Activated CD8-positive, alpha-beta memory T cell treated with anti-CD3 and anti-CD28 coated beads, Interleukin-2, amount 10 ng/mL, durations not matched to agents 7 days and 5 days (primary cell): ENCODE data around the gene DLG4. TPM values are rescaled to one million over a fixed set of nuclear protein-coding genes. Genes with fewer than 3 reads are reported as not detected.

Experiments
- ATAC-seq: fragments of 150-1000 bp; cut with Tn5 transposase; one replicate; pipeline ENCODE4 v1.10.0; 2021; ENCODE audit warnings: moderate library complexity
- CTCF ChIA-PET: fragments of 350-600 bp; sonication (Branson Sonifier 250); formaldehyde crosslinking; loops from one replicate; lab custom pipeline; 2021; ENCODE audit warnings: antibody characterized with exemption; lab: Charles Lee
- DNase-seq: peaks from one replicate; pipeline ENCODE4 v3.0.0-alpha.2; 2020
- H3K27ac Mint-ChIP-seq: one replicate; pipeline ENCODE4 v1.8.0; 2021; ENCODE audit warnings: mild to moderate bottlenecking, mixed read lengths
- H3K27me3 Mint-ChIP-seq: one replicate; pipeline ENCODE4 v1.8.0; 2021; ENCODE audit warnings: mixed read lengths
- H3K36me3 Mint-ChIP-seq: one replicate; pipeline ENCODE4 v1.8.0; 2021; ENCODE audit warnings: mild to moderate bottlenecking, mixed read lengths
- H3K4me1 Mint-ChIP-seq: one replicate; pipeline ENCODE4 v1.8.0; 2021; ENCODE audit warnings: mixed read lengths
- H3K4me3 Mint-ChIP-seq: one replicate; pipeline ENCODE4 v1.8.0; 2021; ENCODE audit warnings: mild to moderate bottlenecking, moderate library complexity, mixed read lengths
- H3K9me3 Mint-ChIP-seq: one replicate; pipeline ENCODE4 v1.8.0; 2022; ENCODE audit warnings: low read depth, mixed read lengths
- total RNA-seq, 2 experiments: library from RNA; stranded (reverse); gene quantifications; one replicate each; pipeline ENCODE4 v1.2.3, GENCODE V29; 2021

DLG4 gene
- total RNA-seq, 2 experiments from 2014 or later = 4.9 to 5.3 TPM

DNA sequence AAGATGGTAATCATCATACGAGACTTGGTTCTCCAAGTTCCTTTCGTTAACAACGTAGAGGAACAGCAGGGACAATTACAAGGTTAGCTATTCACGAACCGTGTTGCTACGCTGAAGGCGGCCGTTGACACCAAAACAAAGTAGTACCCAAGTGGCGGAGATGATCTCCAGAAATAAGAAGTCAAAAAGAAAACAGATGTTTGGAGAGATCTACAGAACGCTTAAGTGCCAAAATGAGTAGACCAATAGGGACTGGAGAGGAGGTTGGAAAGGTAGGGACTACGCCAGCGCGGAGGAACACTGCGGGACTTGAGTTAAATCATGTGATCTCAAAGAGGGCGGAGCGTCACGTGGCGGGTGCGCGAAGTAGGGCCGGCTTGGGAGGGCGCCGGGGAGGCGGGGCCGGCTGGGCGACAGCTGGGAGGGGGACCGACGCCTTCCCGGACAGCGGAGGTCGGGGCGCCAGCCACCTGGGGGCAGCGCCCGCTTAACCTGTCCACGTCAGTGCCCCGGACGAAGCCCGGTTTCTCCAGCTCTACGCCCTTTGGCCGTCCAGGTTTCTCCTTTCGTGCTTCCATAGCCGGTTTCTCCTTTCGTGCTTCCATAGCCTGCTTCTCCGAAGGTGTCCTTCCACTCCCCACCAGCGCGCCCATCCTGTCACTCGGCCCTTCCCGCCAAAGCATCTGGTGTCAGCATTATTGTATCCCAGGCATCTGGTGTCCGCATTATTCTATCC lies 23.2 kb upstream of the DLG4 start:
- ATAC-seq = peak; percentile 54
- peak; percentile 95 for DNase-seq
- peaks cover 31% of the 10 kb centered on the region for H3K36me3 Mint-ChIP-seq
- H3K4me1 Mint-ChIP-seq = peaks cover 38% of the 10 kb centered on the region
- H3K9me3 Mint-ChIP-seq = no peaks in the 10 kb centered on the region
- H3K27me3 Mint-ChIP-seq = no peaks in the 10 kb centered on the region
- peak overlapping the region; percentile 98 for H3K27ac Mint-ChIP-seq
- CTCF ChIA-PET = interaction anchor here (0.8 to 4.1 kb wide), 8 partner anchors 8 to 203 kb away, joined by 3 to 18 read pairs (median 4); partner anchors contain the start of genes ACADVL, CTDNEP1, DLG4 and ELP5
- H3K4me3 Mint-ChIP-seq = peak overlapping the region; percentile 86

DNA sequence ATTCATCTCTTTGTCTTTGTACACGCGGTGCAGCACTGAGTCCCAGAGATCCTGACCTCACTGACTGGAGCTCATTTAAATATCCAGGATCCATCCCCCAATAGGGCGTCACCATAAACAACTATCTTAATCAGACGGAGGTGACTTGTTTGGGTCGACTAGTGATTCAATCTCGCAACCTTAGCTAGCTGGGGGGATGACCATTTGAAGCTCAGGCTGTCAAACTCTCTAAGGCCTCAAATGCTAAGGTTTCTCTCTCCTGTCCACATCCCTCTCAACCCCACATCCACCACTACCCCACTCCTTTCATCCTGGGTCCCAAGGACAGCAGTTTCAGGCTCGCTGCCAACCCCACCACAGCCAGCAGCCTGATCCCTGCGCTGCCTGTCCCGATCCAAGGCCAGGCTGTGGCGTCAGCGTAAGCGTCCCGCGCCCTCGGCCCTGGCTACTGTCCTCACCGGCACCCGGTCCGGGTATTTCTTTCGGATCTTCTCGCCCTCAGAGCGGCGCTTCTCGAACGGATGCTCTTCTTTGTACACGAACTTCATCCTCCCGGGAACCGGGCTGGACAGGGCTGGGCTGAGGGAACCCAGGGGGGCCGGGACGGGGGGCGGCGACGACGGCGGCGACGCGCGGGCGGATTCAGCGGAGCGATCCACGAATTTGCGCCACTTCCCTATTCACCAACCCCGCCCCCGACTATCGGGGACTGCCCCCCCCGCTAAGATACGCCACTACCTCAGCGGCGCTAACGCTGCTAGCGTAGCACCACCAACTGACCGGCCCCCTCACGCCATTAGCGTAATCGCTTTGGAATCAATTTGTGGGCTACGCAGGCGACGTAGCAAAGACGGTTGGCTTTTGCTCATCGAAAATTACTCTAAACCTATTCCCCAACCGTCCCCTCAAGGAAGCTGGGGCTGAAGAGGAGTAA lies 22.4 kb upstream of the DLG4 start, which contains the start of gene GABARAP:
Gene GABARAP, minus strand, starts transcription at position 667 of the 934 bp plus-strand sequence. Its CDS starts 119 bp downstream, at position 548.
- peak; percentile 95 for DNase-seq
- peaks cover 42% of the 10 kb centered on the region for H3K4me1 Mint-ChIP-seq
- ATAC-seq = peak; percentile 38
- peak within 1 kb of the TSS; percentile 98 for H3K27ac Mint-ChIP-seq
- H3K9me3 Mint-ChIP-seq = no peaks in the 10 kb centered on the region
- peaks cover 31% of the 10 kb centered on the region for H3K36me3 Mint-ChIP-seq
- peak within 1 kb of the TSS; percentile 86 for H3K4me3 Mint-ChIP-seq
- CTCF ChIA-PET = interaction anchor here (0.8 to 4.1 kb wide), 11 partner anchors 9 to 231 kb away, joined by 3 to 18 read pairs (median 3); partner anchors contain the start of genes ACADVL, CTDNEP1, DLG4 and ELP5
- H3K27me3 Mint-ChIP-seq = no peaks in the 10 kb centered on the region

DNA sequence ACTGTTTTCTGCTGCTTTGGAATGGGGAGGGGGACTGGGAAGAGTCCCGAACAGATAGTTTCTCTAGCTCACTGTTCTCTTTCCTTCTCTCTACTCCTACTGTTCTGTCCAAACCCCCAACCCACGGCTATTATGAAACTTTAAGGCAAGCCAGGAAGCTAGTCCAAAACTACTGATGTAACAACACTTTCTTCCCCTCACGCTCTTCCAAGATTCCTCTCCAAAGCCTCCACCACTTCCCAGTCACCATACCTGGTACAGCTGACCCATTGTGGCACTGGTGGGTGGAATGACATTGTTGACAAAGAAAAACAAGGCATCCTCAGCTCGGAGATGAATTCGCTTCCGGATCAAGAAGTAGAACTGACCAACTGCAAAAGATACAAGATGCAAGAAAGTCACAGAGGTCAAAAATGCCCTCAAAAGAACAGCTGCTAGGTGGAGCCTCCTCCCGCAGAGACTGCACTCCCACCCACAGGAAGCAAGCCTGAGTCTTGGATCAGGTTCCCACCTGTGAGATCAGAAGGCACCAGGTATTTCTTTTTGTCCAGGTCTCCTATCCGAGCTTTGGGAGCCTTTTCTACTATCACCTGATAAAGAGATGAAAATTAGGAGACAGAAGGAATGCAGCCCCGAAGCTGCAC lies 21.6 kb upstream of the DLG4 start:
- peaks cover 44% of the 10 kb centered on the region for H3K4me1 Mint-ChIP-seq
- H3K9me3 Mint-ChIP-seq = no peaks in the 10 kb centered on the region
- peak overlapping the region; percentile 86 for H3K4me3 Mint-ChIP-seq
- DNase-seq = no peak
- H3K27ac Mint-ChIP-seq = peak overlapping the region; percentile 98
- CTCF ChIA-PET = interaction anchor here (0.8 to 4.1 kb wide), 6 partner anchors 10 to 230 kb away, joined by 3 to 18 read pairs (median 5); partner anchors contain the start of genes ACADVL, CTDNEP1, DLG4 and ELP5
- no peak for ATAC-seq
- H3K36me3 Mint-ChIP-seq = peaks cover 32% of the 10 kb centered on the region
- no peaks in the 10 kb centered on the region for H3K27me3 Mint-ChIP-seq

DNA sequence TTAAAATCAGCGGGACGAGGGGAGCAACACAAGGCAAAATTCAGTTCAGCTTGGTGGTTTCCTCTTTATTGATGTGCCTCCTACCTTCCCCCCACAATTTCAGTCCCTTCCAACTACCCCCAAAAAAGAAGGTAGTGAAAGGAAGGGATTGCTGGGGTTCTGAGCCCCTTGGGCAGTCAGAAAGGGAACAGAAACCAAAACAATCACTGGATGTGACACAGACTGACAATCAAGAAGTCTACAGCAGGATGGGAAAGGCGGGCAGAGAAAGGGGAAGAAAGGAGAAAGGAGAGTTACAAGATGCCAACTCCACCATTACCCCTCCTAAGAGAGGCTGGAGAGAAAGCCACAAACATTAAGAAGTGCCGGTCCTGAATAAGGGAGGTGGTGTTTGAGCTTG lies 20.7 kb upstream of the DLG4 start:
- Mint-ChIP-seq H3K4me1 (peaks cover 50% of the 10 kb centered on the region), H3K36me3 (peaks cover 33% of the 10 kb centered on the region)

DNA sequence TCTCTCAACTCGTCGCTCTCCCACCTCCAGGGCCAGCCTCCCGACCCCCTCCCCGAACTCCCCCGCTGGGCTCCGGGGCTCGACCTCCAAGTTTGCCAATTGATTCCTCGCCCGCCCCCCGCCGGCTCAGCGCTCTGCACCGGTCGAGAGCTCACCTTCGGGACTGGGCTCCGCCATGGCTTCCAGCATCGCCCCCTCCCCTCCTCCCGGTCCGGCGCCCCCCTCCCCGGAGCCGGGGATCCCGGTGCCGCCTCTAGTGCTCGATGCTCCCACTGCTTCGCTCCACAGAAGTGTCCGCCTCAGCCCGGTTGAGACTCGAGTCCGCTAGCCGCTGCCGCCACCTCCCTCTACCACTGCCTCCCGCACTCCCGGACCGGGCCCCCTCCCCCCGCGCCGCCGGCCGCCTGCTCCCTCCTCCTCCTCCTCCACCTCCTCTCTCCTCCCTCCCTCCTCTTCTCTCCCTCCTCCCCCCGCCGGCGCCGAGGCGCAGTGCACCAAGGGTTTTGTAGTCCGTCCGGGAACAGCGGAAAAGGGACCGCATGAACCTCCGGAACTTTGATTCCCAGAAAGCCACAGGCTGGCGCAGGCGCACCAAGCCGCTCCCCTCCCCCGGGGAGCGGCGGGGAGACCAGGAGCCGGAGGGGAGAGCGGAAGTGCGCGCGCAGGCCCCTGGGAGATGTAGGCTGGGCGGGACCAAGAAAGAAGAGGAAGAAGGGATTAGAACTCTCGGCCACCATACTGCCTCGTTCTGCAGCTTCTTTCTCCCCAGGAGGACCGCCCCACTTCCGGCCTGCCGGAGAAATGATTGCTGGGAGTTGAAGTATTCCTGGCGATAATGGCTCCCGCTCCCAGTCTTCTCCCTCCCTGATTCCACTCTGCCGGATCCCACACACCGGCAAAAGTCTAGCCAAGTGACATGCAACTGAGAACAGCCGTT lies 19.7 kb upstream of the DLG4 start, which contains the start of gene PHF23:
Gene PHF23, minus strand, starts transcription at position 367 of the 937 bp plus-strand sequence. Its CDS starts 178 bp downstream, at position 189.
- Mint-ChIP-seq H3K27me3 (no peaks in the 10 kb centered on the region), H3K27ac (peak within 1 kb of the TSS; percentile 91), H3K36me3 (peaks cover 35% of the 10 kb centered on the region), H3K9me3 (no peaks in the 10 kb centered on the region), H3K4me1 (peaks cover 60% of the 10 kb centered on the region), H3K4me3 (peak within 1 kb of the TSS; percentile 86)
- ATAC-seq = peak; percentile 71
- DNase-seq = peak; percentile 99
- CTCF ChIA-PET = interaction anchor here (0.7 to 4.1 kb wide), 8 partner anchors 9 to 117 kb away, joined by 3 to 18 read pairs (median 4); partner anchors contain the start of genes ACADVL, CTDNEP1, DLG4 and ELP5

More for the DNA sequence above, 20.7 kb upstream of the DLG4 start:
- peak overlapping the region; percentile 86 for H3K4me3 Mint-ChIP-seq
- CTCF ChIA-PET = interaction anchor here (1.6 to 4.1 kb wide), 3 partner anchors 11 to 56 kb away, joined by 4 to 18 read pairs (median 13); partner anchors contain the start of genes ACADVL, CTDNEP1, DLG4 and ELP5
- DNase-seq = no peak
- no peaks in the 10 kb centered on the region for H3K9me3 Mint-ChIP-seq
- ATAC-seq = no peak
- H3K27ac Mint-ChIP-seq = peak overlapping the region; percentile 79
- no peaks in the 10 kb centered on the region for H3K27me3 Mint-ChIP-seq

DNA sequence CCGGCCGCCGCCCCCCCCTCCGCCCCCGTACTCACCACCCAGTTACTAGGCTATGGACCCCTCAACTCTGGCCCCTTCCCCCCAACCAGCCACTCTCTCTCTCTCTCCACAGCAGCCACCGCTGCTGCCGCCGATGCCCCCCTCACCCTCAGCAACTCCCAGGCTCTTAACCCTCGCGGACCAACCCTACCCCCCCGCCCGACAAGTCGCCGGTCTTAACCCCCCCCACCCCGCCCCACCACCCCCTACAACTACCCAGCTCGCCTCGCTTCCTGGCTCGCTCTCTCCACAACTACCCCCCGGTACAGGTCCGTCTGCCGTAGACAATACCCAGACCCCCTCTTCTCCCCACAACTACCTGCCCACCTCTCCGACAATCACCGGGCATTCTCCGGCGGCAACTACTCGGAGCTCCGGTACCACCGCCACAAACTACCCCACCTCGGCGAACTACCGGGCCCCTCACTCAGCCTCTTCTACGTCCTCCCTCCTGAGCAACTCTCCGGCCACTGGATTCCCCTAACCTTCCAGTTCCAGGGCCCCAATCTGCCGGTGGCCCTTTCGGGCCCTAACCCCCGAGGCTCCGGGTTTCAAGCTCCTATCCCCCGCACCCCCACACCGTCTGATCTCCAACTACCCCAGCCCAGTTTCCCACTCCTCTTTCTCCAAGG lies 18.9 kb upstream of the DLG4 start:
- CTCF ChIA-PET = interaction anchor here (1.0 to 2.3 kb wide), 5 partner anchors 8 to 117 kb away, joined by 3 to 18 read pairs (median 4); partner anchors contain the start of genes ACADVL and DLG4
- H3K4me3 Mint-ChIP-seq = peak overlapping the region; percentile 86
- H3K4me1 Mint-ChIP-seq = peaks cover 63% of the 10 kb centered on the region
- ATAC-seq = no peak
- H3K27ac Mint-ChIP-seq = peak overlapping the region; percentile 91
- H3K9me3 Mint-ChIP-seq = no peaks in the 10 kb centered on the region
- DNase-seq = peak; percentile 59
- peaks cover 33% of the 10 kb centered on the region for H3K36me3 Mint-ChIP-seq
- no peaks in the 10 kb centered on the region for H3K27me3 Mint-ChIP-seq

DNA sequence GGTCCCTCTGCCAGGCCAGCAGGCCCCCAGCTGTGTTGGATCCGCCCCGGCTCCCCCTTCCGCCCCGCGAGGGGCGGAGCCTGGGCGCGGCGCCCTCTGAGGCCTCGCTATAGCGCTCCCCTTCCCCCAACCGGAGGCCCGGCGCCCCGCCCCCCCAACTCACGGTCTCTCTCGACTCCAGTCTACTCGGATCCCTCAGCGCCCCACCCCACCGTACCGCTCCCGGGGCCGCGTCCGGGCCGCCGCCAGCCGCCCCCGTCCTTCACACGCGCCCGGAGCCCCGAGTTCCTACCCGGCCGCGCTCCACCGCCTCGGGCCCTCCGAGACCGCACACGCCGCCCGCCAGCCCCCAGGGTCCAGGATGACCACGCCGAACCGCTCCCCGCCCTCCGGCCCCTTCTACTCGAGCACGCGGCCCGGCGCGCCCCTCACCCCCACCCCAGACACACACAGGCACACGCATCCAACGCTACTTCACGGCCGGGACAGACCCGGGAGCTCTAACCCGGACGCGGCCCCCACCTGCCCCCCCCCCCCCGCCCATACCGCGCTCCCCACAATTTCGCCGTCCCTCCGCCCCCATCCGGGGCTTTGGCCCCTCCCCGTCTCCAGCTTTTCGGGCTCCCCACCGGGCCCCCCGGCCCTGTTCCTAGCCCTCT lies 18.3 kb upstream of the DLG4 start:
- H3K27ac Mint-ChIP-seq = peak overlapping the region; percentile 91
- H3K4me3 Mint-ChIP-seq = peak overlapping the region; percentile 86
- DNase-seq = peak; percentile 90
- peak; percentile 27 for ATAC-seq
- H3K4me1 Mint-ChIP-seq = peaks cover 63% of the 10 kb centered on the region
- H3K27me3 Mint-ChIP-seq = no peaks in the 10 kb centered on the region
- H3K36me3 Mint-ChIP-seq = peaks cover 33% of the 10 kb centered on the region
- H3K9me3 Mint-ChIP-seq = no peaks in the 10 kb centered on the region
- CTCF ChIA-PET = interaction anchor here (1.0 to 2.3 kb wide), 3 partner anchors 18 to 118 kb away, joined by 4 to 18 read pairs (median 5); partner anchors contain the start of genes ACADVL and DLG4

DNA sequence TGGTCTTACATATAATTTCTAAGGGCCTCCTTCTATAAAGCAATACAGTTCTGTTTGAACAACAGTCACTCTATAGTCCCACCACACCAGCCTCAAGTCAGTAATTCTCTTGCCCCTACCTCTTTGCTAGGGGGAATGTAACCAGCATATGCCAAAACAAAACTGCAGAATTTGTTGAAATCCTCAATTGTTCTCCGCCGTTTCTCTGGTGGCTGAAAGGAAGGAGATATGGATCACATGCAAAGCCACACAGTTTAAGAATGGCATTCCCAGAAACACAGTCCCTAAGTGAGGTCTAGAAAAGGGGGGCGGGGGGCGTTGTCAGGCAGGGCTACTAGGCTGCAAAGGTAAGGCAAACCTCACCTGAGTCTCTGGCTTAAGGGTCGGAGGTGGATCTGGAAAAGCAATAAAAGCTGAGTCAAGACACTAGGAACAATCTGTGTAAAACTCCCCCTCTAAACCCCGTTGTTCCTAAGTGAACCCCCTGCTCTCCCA lies 17.7 kb upstream of the DLG4 start:
- H3K36me3 Mint-ChIP-seq = peaks cover 33% of the 10 kb centered on the region
- H3K27me3 Mint-ChIP-seq = no peaks in the 10 kb centered on the region
- ATAC-seq = no peak
- no peaks in the 10 kb centered on the region for H3K9me3 Mint-ChIP-seq
- H3K4me3 Mint-ChIP-seq = peak overlapping the region; percentile 86
- H3K4me1 Mint-ChIP-seq = peaks cover 64% of the 10 kb centered on the region
- no peak for DNase-seq
- H3K27ac Mint-ChIP-seq = peak overlapping the region; percentile 91
- CTCF ChIA-PET = interaction anchor here (2.3 kb wide), 1 partner anchor 17 kb away, joined by 18 read pairs; the partner anchor contains the start of genes ACADVL and DLG4

DNA sequence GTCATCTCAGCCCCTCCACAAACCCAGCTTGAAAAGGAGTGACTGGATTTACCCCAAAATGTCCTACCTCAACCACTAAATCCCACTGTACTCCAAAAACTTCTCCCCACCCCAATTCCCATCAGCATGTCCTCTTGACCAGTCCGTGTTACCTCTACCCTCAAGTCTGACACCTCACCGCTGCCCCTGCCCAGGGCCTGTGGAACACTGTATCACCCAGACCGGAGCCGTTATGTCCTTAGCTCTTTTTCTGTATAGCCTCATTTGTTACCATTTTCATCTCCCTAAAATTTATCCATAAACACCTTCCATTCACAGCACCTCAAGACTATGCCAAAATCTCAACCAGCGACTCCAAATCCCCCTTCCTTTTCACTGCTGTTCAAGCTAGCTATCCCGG lies 17.2 kb upstream of the DLG4 start:
- Mint-ChIP-seq H3K27me3 (no peaks in the 10 kb centered on the region), H3K27ac (peak overlapping the region; percentile 91), H3K4me3 (peak overlapping the region; percentile 86), H3K4me1 (peaks cover 67% of the 10 kb centered on the region), H3K36me3 (peaks cover 36% of the 10 kb centered on the region), H3K9me3 (no peaks in the 10 kb centered on the region)
- CTCF ChIA-PET = interaction anchor here (1.0 kb wide), 1 partner anchor 16 kb away, joined by 4 read pairs; no protein-coding TSS in a partner anchor
- DNase-seq (no peak), ATAC-seq (no peak)
